HG03045 (cell line): Measurements from ENCODE around the gene MAD1L1.

Source experiments
- ATAC-seq: cut with Tn5 transposase; IDR thresholded peaks from one replicate; pipeline ENCODE4 v1.9.1; 2021; ENCODE audit warnings: mild to moderate bottlenecking, moderate library complexity; ENCODE audit not compliant: unreplicated experiment

MAD1L1 gene

DNA sequence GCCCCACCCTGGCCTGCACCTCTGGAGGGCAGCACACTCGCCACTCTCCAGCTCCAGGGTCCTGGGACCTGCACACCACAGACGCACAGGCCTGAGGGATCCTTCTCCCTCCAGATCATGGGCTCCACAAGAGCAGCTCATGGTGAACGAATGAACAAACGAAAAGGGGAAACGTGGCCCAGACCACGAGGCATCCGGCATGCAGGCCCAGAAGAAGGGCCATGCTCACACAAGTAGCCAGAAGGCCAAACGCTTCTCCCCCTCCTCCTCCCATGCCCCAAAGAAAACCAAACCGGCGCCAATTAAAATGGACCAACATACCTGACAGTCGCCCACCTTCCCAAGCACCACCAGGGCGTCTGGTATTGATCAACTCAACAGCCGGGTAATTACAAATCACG lies 30.4 kb downstream of the MAD1L1 start:
- no peak for ATAC-seq

GRCh38 chr7:2201686-2202360 lies 30.9 kb downstream of the MAD1L1 start:
- ATAC-seq: no peak

GRCh38 chr7:2201128-2201527 lies 31.6 kb downstream of the MAD1L1 start:
- no peak for ATAC-seq

- ATAC-seq: no peak
Measured at GRCh38 chr7:2200584-2200980, 32.2 kb downstream of the MAD1L1 start.

DNA sequence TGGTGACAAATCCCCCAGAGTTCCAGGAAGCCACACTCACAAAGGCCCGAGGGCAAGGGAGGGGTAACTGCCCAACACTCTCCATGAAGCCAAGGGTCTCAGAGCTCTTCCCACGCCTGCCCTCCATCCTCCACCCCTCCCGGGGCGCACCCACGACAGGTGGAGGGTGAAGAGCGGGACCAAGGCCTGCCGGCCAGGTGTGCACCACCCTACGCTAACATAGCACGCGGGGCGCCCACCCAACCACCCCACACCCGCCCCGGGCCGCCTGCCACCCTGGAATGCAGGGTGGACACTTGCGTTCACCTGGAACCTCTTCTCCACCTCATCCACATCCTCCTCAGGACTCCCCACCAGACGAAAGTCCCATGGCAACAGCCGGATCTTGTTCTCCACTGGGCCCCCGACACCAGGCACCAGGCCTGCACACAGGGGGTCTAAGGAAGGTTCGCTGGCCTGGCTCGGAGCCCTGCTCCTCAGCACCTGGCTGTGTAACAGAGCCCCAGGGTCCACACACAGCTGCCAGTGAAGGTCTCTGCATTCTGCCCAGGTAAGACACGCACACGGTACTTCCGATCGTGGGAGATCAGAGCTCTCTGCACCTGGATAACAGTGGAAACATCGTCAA lies 32.7 kb downstream of the MAD1L1 start:
- no peak for ATAC-seq

GRCh38 chr7:2199528-2199927 lies 33.2 kb downstream of the MAD1L1 start:
- ATAC-seq: no peak

GRCh38 chr7:2198760-2199159 lies 34.0 kb downstream of the MAD1L1 start:
- ATAC-seq: no peak

GRCh38 chr7:2198206-2198605 lies 34.5 kb downstream of the MAD1L1 start:
- no peak for ATAC-seq

GRCh38 chr7:2197436-2198155 lies 35.1 kb downstream of the MAD1L1 start:
- no peak for ATAC-seq

DNA sequence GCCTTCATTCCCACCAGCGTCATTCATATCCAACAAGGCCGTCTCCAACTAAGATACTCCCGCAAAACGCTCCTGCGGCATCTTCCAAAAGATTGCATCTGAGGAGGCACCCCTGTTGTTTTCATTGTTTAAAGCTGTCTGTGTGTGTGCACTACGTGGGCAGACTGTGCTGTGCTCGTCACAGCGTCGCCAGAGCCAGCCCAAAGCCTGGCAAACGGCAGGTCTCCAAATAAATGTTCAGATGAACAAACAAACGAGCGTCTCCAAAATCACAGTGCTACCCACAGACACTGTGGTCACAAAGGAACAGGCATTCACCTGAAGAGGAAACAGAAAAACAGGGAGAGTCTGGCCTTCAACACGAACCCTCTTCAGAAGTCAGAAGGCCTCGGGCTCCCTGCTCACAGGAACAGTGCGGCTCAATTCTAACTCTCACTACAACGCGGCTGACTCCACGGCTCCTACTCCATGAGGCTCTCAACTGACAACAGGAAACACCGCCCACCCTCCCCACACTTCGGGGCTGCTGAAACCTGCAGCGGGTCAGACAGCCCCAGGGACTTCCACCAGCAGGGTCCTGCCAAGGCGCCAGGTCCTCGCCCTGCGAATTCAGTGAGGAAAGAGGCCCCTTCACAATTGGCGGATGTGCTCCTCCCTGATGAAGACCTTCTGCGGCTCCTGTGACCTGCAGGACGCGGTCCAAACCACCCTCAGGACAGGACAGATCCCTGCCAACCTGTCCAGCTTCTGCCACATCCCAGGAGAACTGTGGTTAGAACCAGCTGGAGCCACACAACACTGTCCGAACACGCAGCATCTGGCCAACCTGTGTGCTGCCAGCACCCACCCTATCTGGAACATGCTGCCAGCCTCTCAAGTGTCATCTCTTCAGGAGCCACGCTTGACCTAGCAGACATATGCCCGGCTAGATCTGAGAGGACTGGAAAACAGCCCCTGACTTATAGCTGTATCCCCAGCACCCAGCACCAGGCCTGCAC lies 36.1 kb downstream of the MAD1L1 start:
- ATAC-seq: no peak

DNA sequence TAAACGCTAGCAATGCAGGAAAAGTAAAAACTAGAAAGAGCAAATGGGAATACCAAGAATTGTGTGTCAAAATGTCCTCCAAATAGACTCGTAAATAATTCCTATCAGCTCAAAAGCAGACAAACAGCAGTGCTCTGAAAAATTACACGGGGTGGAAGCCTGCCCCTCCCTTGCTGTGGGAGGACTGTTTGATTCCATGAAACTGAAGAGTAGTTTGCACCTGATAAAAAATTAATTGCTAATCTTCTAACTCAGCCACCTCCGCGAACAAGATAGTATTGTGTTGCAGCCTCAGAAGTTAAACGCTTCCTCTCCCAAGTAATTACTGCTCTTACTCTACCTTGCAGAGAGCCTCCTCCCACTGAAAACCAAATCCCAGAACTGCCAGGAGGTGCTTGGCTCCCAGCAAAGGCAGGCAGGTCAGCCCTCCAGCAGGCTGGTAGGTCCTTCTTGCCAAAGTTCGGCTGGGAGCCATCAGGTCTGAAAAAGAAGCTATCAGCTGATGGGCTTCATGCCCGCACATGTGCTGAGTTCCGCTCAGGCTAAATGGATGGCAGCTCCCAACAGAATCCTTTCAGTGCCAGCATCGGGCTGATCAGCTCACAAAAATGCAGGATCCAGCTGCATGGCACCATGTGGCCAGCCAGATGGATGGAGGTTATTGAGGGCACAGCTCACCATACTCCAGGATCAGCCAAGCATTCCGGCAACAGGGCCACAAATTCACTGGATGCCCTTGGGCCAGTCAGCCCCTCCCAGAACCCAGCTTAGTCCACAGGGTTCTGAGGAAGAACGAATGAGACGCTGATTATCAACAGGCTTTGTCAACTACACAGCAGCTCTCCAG lies 37.1 kb downstream of the MAD1L1 start:
- no peak for ATAC-seq

GRCh38 chr7:2193575-2194305 lies 39.0 kb downstream of the MAD1L1 start:
- no peak for ATAC-seq

- ATAC-seq: no peak
Measured at GRCh38 chr7:2192831-2193534, 39.8 kb downstream of the MAD1L1 start.

- ATAC-seq: no peak
Measured at GRCh38 chr7:2191016-2191415, 41.7 kb downstream of the MAD1L1 start.

GRCh38 chr7:2190531-2190930 lies 42.2 kb downstream of the MAD1L1 start:
- no peak for ATAC-seq

GRCh38 chr7:2186166-2186565 lies 46.6 kb downstream of the MAD1L1 start:
- no peak for ATAC-seq

DNA sequence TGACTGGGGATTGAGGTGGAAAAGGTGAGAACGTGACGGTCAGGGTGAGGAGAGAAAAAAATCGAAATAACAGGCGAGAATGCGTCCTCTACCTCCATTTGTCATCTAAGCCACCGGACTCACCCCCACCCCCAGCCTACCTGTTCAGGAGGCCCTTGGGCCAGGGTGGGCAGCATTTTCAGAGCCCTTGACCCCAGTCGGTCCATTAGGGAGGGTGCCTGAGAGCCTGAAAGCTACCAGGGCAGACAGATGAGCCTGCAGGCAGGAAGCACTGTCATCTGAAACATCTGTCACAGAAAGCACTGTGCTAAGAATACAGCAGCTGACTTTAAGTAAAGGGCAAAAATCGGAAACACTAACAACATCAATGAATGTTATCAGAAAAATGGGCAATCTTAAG lies 47.0 kb downstream of the MAD1L1 start:
- no peak for ATAC-seq

DNA sequence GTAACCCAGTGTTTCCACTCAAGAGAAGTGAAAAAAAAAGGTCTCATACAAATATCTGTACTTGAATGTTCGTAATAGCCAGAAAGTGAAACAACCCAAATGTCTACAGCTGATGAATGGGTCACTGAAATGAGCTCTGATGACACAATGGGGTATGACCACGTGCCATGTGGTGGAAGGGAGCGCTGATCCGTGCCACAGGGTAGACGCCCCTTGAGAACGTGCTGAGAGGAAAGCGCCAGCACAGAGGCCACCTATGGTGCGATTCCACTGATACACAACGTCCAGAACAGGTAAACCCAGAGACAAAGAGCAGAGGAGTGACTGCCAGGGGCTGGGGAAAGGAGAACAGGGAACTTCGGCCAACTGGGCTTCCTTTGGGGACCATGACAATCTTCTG lies 50.3 kb downstream of the MAD1L1 start:
- no peak for ATAC-seq
